Frontal cortex (tissue), 4 donors: ENCODE measurements around the gene PHF20. TPM values are rescaled to one million over a fixed set of nuclear protein-coding genes. Genes with fewer than 3 reads are reported as not detected.
"Not testable (repeated sequence)": the region's sequence is repeated elsewhere in the genome, so short reads cannot be mapped to it uniquely, and the experiment has no call there.

Source experiments
- DNase-seq, 2 donors: peaks; one replicate each; pipeline ENCODE4 v3.0.0; 2012; ENCODE audit warnings: low spot score in 2 of 2
- FAIRE-seq: peaks from 2 replicates; lab custom pipeline; 2012; peaks lifted over from hg19 to GRCh38; lab: Jason Lieb, UNC
- total RNA-seq: library from RNA; depleted of rRNA; stranded (reverse); fragments of >200 nt; gene quantifications from one replicate; pipeline ENCODE4 v1.2.3, GENCODE V29; 2014
- donor health status: control.
- donor health status: control.
- donor health status: control.

The PHF20 gene
- total RNA-seq, 1 donor from 2014 or later = 53.8 TPM

DNA sequence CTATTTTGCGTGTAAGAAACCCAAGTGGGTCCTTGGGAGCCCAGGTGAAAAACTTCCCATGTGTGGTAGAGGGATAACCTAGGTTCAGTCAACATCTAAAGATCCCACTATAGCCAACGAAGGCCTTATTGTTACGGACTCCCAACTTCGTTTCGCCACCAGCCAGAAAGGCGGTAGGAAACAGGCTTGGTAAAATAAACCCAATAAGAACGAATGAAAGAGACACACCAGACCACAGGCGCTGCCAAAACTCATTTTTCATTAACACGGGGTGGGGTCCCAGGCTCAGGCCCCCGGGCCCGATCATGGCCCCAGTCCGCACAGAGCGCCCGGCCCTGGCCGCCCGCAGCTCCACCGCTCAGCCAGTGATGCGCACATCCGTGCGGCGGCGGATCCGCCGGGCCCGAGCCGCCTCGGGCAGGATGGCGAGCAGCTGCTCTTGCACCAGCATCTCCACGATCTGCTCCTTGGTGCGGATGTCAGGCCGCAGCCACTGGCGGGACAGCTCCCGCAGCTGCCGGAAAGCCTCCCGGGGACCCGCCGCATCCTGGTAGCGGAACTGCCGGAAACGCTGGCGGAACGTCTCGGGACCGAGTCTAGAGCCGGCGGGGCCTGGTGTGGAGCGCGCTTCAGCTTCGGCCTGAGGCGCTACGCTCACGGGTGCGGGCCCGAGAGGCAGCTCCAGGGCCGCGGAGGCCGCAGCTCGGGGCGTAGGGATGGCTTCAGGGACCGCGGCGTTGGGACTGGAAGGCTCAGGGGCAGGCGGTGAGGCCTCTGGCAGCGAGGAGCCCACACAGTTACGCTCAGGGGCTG lies 181.8 kb downstream of the PHF20 start:
- DNase-seq (peak in 1 of 2 donors; percentile 51), FAIRE-seq (no peak)

DNA sequence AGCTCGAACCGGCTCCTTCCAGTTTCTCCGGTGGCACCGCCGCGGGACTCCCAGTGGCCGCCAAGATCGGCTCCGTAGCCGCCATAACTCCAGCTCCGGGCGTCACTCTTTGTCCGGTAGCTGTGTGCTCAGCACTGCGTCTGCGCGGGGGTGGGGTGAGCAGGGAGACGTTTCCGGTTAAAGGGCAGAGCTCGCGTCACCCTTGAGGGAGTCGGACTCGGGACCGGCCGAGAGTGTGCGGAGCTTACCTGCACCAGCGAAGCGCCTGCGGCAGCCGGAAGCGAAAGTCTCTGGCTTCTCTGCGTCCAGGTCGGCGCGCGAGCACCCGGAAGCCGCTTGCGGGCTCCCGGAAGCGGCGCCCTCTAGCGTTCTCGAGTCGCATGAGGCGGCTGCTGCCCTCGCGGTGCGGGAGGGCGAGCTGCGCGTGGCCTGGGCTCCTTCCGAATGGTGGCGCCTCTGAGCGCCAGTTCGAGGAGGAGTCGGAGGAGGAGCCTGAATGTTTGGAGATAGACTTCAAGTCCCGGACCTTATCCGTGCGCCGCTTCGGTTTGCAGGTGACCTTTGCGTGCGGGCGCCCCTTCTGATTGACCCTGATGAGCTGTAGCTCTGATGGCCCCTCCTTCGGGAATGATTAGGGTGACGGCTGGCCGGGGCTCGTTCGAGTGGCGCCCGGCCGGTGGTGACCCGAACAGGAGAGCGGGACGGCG lies 182.5 kb downstream of the PHF20 start, which contains the start of gene SCAND1:
Gene SCAND1 (minus strand): TSS at position 303 of the 707 bp plus-strand sequence. CDS start 218 bp downstream, at position 85.
- DNase-seq = peak; percentile 94 to 96
- no peak for FAIRE-seq

DNA sequence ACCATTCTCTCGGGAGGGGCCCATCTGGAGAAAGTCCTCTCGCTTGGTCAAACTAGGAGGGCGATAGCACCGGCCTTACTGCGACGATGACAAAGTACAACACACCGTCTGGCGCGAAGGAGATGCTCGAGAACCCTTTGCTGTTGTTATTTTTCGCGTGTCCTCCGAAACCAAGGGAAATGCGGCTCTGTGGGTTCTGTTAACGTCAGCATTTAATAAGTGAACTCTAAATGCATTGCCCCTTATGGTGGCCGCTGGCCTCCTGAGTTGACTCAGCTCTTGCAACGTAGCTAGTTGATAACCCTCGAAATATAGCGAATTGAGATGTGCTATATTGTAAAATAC lies 183.1 kb downstream of the PHF20 start:
- DNase-seq (no peak), FAIRE-seq (no peak)

DNA sequence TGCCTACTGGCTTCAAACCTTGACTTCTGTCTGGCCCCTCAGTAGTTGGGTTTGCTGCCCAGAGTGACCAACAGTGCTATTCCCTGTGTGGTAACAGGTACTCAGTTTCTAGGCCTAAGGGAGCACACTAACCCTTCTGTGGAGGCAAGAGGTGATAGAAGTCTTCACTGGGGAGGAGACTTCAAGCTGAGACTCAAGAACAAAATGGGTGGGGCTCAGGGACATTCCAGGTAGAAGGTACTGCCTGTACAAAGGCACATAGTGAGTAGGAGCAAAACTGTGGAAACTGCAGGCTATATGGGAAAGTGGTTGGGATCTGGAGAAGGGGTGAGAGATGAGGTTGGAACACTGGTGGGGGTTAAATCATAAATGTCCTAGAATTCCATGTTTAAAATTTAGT lies 184.8 kb downstream of the PHF20 start:
- FAIRE-seq (no peak), DNase-seq (no peak)

DNA sequence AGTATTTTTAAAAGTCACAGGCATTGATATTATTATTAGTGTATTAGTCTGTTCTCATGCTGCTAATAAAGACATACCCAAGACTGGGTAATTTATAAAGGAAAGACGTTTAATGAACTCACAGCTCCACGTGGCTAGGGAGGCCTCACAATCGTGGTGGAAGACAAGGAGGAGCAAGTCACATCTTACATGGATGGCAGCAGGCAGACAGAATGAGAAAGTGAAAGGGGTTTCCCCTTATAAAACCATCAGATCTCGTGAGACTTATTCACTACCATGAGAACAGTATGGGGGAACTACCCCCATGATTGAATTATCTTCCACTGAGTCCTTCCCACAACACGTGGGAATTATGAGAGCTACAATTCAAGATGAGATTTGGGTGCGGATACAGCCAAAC lies 187.5 kb downstream of the PHF20 start:
- not testable (repeated sequence) for FAIRE-seq, DNase-seq

DNA sequence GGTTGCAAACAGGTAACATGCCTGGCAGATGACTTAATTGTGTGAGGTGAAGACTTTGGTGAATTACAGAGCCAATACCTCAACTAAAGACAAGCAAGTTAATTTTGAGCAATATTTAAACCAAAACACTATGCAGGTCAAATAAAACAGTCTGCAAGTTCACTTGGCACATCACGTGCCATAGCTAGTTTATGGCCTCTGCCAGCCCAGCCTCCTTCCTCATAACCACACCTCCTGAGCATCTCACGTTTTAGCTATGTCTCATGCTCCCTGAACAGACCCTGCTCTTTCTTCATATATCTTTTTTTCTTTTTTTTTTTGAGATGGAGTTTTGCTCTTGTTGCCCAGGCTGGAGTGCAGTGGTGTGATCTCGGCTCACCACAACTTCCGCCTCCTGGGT lies 192.1 kb downstream of the PHF20 start:
- no peak for FAIRE-seq

DNA sequence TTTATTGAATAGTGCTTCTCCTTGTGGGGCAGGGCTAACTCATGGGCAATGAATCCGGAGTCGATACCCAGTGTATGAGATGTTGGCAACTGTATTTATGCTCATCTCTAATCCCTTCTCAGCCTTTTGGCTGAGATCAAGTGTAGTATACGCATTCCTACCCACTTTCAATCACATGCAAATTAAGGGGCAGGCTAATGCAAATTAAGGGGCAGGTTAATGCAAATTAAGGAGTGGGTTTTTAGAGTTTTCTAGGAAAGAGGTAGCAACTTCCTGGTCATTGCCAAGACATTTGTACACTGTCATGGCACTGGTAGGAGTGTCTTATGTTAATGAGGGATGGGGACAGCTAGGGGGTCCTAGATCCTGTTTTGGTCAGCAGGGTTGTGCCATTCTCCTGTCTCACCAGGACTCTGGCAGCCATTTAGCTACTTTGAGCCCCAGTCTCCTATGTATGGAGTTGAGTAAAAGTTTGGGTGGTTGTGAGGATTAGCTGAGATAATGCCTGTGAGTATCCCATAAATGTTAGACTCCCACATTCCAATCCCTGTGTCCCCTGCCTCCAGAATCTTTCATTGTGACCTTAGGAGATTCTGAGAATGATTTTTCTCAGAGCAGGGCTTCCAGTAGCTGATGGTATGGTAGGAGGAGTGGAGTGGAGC lies 196.3 kb downstream of the PHF20 start, which contains the start of gene CNBD2:
Gene CNBD2 (plus strand): TSS at position 612 of the 662 bp plus-strand sequence. CDS start 173 bp downstream, outside the sequence.
- no peak for FAIRE-seq
- DNase-seq = no peak

More for the DNA sequence above, 192.1 kb downstream of the PHF20 start:
- no peak for DNase-seq

DNA sequence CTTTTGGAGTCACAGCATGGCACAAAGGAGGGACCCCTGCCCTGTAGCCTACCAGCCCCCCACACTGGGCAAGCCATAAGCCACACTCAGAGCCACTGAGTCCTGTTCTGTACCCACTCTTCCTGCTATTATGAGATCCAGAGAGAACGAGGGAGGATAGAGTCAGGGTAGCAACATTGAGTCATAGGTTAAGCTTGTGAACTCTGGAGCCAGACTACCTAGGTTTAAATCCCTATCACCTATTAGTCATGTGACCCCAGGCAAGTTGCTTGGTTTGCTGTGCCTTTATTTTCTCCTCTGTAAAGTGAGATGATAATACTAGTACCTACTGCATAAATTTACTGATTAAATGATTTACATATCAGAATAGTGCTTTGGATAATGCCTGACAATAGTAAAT lies 197.1 kb downstream of the PHF20 start:
- no peak for DNase-seq
- no peak for FAIRE-seq

DNA sequence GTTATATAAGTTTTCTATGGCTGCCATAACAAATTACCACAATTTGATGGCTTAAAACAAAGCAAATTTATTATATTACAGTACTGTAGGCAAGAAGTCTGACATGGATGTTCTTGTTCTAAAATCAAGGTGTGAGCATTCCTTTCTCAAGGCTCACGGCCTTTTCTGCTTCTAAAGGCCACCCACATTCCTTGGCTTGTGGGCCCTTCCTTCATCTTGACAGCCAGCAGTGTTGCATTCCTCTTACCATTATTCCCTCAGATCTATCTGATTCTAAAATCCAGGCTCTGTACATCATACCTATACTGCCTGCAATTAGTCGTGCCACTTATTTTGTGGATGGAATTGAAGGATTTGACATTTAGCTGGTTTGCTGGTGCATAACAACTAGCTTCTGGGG lies 200.2 kb downstream of the PHF20 start:
- DNase-seq (no peak), FAIRE-seq (no peak)

DNA sequence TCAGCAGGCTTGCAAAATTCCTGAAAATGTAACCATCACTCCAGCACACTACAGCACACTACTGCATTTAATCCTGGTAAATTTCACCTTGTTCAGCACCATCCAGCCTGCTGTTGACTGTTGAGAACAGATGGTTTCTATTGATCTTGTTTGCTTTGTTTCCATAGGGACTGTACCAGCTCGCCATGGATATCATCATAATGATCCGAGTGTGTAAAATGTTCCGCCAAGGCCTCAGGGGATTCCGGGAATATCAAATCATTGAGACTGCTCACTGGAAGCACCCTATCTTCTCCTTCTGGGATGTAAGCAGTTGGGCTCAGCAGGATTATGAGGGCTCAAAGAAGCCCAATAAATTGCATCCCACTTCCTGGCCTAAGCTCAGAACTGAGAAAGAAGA lies 200.6 kb downstream of the PHF20 start:
- DNase-seq (no peak), FAIRE-seq (no peak)

DNA sequence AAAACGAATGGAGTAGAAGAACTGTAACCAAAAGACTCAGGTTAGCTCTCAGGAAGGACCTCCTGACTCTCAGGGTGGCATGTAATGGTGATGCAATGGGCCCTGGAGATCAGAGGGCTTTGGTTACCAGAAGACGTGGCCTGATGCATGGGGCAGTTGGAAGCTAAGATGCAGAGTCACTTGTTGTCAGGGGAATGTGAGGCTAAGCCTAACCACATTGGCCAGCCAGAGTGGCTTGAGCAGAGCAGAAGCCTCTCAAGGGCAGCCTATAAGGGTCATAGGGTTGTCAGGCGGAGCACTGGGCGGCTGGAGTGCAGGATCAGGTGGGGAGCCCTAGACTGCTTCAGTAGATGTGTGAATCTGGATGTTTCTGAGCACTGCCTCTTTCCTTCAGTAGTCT lies 202.4 kb downstream of the PHF20 start:
- FAIRE-seq (no peak), DNase-seq (no peak)

DNA sequence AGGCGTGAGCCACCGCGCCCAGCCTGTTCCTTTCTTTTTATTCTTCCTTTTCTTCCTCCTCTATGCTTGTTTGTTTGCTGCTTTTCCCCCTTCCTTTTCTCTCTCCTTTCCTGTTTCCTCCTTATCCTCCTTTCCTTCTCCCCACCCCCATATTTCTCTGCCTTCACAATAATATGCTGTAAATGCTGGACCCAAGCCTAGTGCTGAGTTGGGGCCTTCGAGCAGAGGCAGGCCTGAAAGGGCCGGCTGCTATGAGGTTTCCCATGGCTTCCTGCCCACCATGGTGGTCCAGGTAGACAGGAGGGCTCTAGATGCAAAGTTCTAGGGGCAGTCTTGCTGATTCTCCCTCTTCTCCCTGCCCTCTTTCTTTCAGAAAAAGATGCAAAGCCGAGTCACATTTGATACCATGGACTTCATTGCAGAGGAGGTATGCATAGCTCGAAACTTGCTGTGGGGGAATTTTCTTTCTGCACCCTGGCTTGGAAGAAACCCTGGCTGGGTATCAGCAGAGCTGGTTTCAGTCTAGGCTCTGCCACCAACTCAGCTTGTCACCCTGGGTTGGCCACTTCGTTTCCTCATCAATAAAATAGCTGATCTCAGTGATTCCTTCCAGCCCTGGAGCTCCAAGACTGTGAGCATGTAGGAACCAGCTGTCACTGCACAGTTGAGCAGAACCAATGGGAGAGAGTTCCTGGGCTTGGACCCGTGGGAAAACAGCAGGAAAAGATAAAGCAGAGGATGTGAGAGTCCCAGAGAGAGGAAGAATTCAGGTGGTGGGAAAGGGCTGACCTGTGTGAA lies 204.0 kb downstream of the PHF20 start:
- FAIRE-seq (no peak), DNase-seq (no peak)

DNA sequence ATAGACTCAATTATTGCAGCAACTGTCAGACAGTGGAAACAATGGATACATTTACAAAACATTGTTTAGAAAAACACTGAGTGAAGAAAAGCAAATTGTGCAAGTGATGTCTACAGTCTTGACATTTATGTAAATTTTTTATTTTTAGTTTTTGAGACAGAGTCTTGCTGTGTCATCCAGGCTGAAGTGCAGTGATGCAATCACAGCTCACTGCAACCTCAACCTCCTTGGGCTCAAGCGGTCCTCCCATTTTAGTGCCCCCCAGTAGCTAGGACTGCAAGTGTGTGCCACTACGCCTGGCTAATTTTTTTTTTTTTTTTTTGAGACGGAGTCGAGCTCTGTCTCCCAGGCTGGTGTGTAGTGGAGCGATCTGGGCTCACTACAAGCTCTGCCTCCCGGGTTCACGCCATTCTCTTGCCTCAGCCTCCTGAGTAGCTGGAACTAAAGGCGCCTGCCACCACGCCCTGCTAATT lies 206.3 kb downstream of the PHF20 start:
- DNase-seq (no peak), FAIRE-seq (no peak)

DNA sequence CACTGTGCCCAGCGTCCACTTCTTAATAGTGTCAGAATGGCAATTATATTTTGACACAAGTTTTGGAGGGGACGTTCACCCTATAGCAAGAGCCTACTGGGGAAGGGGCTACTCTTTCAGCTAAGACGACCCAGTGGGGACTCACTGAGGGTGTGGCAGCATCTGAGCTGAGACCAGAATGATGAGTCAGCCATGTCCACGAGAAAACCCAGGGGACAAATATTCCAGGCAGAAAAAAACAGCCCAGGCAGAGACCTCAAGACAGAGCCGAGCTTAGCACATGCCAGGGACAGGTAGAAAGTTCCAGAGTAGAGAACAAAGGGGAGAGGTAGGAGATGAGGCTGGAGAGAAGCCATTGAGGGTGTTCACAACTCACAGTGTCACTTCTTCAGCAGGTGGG lies 207.7 kb downstream of the PHF20 start:
- FAIRE-seq (no peak), DNase-seq (no peak)

DNA sequence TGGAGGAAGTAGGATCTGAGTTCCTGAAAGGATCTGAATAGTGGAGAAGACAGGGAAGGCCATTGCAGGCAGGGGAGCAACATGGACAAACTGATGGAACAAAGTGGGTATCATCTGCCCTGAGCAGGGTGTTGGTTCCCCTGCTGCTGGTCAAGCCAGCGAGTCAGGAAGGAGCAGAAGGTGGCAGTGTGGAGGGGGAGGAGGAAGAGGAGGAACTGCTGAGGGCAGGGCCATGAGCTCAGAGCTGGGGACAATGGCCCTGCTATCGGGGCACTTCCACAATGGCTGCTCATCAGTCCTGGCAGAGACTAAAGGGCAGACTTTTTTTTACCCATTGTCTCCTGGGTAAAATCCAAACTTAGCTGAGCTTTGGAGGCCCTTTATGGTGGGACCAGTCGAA lies 210.2 kb downstream of the PHF20 start:
- FAIRE-seq = no peak
- no peak for DNase-seq

DNA sequence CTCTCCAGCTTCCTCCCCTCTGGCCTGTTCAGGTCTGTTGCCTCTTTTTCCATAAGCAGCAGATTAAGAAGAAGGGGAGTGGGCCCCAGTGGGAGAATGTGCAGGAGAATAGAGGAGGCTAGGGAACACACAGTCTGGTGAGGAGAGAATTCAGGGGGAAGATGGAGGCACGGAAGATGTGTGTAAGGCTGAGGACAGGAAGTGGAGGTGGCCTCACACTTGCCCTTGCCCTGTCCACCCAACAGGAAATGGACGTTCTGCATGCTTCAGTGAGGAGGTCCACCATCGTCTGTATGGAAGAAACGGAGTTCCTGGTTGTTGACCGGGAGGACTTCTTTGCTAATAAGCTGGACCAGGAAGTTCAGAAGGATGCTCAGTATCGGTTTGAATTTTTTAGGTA lies 212.6 kb downstream of the PHF20 start:
- FAIRE-seq = no peak
- no peak for DNase-seq

DNA sequence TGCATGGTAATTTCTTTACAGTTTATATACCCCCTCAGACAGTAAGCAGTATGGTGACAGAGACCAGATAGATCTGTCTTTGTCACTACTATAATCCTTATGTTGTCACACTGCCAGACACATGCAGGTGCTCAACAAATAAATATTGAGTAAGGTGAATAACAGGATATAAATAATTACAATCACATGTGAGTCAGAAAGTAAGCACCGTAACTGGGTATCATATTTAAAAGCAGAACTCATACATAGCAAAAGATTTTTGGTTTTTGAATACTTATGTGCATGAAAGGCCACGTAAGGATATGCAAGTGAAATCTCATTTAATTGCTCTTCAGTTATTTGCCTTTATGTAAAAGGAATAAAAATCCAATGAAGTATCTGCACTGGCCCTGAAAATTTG lies 214.0 kb downstream of the PHF20 start:
- FAIRE-seq (no peak), DNase-seq (no peak)

DNA sequence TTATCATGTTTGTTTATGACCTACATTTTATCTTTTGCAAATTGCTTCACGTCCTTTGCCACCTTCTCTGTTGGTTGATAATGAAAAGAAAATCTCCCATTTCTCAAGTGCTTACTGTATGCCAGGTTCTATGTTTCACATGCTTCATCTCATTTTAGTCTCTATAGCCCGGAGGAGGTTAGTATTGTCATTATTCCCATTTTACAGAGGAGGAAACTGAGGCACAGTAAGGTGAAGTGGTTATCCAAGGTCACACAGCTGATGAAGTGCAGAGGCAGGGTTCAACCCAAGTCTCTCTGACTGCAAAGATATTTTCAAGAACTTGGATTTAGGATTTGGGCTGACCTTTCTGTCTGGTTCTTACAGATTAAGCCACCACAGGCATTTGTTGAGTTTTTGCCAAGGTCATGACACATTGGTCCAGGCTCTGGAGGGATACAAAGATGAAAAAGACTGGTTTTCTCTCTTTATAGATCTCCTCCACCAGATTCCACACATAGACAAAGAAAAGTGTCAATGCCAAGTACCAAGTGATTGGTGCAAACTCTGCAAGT lies 217.2 kb downstream of the PHF20 start:
- FAIRE-seq (no peak), DNase-seq (no peak)

DNA sequence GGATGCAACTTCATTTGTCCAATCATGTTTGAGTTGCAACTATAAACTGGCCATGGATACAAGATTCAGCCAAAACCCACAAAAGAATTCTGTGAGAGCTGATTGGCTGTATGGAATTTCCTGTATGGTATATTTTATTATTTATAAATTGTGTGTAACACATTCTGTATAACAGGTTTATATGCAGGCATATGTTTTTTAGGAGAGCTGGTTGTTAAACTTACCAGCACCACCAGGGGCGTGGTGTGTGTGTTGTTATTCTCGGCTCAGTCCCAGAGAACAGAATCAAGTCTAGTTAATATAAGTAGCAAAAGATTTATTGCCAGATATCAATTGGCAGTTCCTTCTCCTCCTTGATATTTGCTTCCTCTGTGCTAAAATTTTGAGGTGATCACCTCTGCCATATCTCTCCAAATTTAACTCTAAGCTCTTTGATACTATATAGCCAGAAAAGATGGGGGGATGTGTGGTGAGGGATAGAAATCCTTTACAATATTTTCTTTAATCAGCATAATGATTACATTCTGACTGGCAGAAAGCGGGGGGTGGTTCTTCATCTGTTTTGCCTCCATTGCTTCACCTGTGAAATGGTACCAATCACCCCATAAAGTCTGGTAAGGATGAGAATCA lies 219.4 kb downstream of the PHF20 start:
- DNase-seq (no peak), FAIRE-seq (no peak)
